Measurements from ENCODE around the gene EXTL1.

Gene EXTL1

GRCh38 chr1:26075421-26076144 is 54.0 kb downstream of the EXTL1 start:
- no peak for DNase-seq

GRCh38 chr1:26077524-26077923 is 55.9 kb downstream of the EXTL1 start:
- DNase-seq, result no peak

GRCh38 chr1:26078286-26079177 is 57.0 kb downstream of the EXTL1 start:
- DNase-seq, result no peak

GRCh38 chr1:26079178-26079563 is 57.6 kb downstream of the EXTL1 start:
- DNase-seq, result no peak

GRCh38 chr1:26079960-26080814 is 58.6 kb downstream of the EXTL1 start:
- DNase-seq, result no peak

GRCh38 chr1:26081267-26082019 is 59.9 kb downstream of the EXTL1 start:
- DNase-seq, result no peak

- DNase-seq, result no peak
Measured at GRCh38 chr1:26082020-26082350, 60.4 kb downstream of the EXTL1 start.

- DNase-seq, result no peak
Measured at GRCh38 chr1:26083208-26083607, 61.6 kb downstream of the EXTL1 start.

- DNase-seq, result no peak
Measured at GRCh38 chr1:26084091-26084561, 62.6 kb downstream of the EXTL1 start.

- no peak for DNase-seq
Measured at GRCh38 chr1:26084844-26085243, 63.3 kb downstream of the EXTL1 start.

Data from NCI-H1436 treated with DMSO at 0.1 percent for 48 hours (cell line).